GM12878 (cell line): ENCODE data around the gene CCDC88C. TPM values are rescaled to one million over a fixed set of nuclear protein-coding genes. Genes with fewer than 3 reads are reported as not detected.

ENCODE experiments used
- ATAC-seq: fragments of 200-7000 bp; cut with Tn5 transposase; 3 replicates; pipeline ENCODE4 v1.9.1; 2020; ENCODE audit warnings: mild to moderate bottlenecking, moderate library complexity
- BruUV-seq: library from RNA; stranded (reverse); fragments of 400-500 nt; replicated peaks from 2 replicates; lab custom pipeline; 2021; lab: Mats Ljungman, UMichigan
- CTCF ChIA-PET: fragments of 300-600 bp; sonication (Branson Sonifier 250); formaldehyde crosslinking; extraction: SDS; loops from one replicate; lab custom pipeline; 2021; ENCODE audit warnings: inconsistent platforms; lab: Yijun Ruan, JAX
- POLR2A ChIA-PET: fragments of 350-600 bp; formaldehyde crosslinking; extraction: SDS; loops from one replicate; lab custom pipeline; 2021; ENCODE audit warnings: inconsistent platforms; lab: Charles Lee
- RAD21 ChIA-PET: fragments of 300-600 bp; sonication (Branson Sonifier 250); formaldehyde crosslinking; loops from one replicate; lab custom pipeline; 2023; ENCODE audit warnings: antibody characterized with exemption; ENCODE audit not compliant: unreplicated experiment; lab: Charles Lee
- SMC1A ChIA-PET: fragments of 300-600 bp; sonication (Branson Sonifier 250); formaldehyde crosslinking; loops from one replicate; lab custom pipeline; 2023; ENCODE audit not compliant: unreplicated experiment, uncharacterized antibody; lab: Charles Lee
- DNase-seq: peaks from one replicate; pipeline ENCODE4 v3.0.0-alpha.2; 2011; ENCODE audit warnings: low read depth, low spot score
- FAIRE-seq: peaks from 3 replicates; lab custom pipeline; 2011; peaks lifted over from hg19 to GRCh38; lab: Jason Lieb, UNC
- H2AFZ ChIP-seq: 2 replicates; pipeline ENCODE4 v1.6.0; 2011; ENCODE audit warnings: low read depth, low read length, control low read depth; ENCODE audit not compliant: control insufficient read depth
- H3K27ac ChIP-seq: 2 replicates; pipeline ENCODE4 v1.5.1; 2011; ENCODE audit warnings: control low read depth; ENCODE audit not compliant: control insufficient read depth, insufficient read depth
- H3K27me3 ChIP-seq, 2 experiments: replicated peaks in 1 of 2; 2 replicates each; pipeline versions ENCODE4 v1.6.0 to v1.6.1; 2011; ENCODE audit warnings: low read length in 1 of 2; ENCODE audit not compliant: control insufficient read depth in 2 of 2, insufficient read depth in 2 of 2
- H3K36me3 ChIP-seq, 2 experiments: 2 replicates each; pipeline ENCODE4 v1.5.1; 2011; ENCODE audit warnings: low read length in 1 of 2; ENCODE audit not compliant: control insufficient read depth in 2 of 2, insufficient read depth in 2 of 2
- H3K4me1 ChIP-seq: 2 replicates; pipeline ENCODE4 v1.6.1; 2011; ENCODE audit warnings: mild to moderate bottlenecking, low read length, moderate library complexity, mixed read lengths; ENCODE audit not compliant: control insufficient read depth, insufficient read depth
- H3K4me2 ChIP-seq: 2 replicates; pipeline ENCODE4 v1.6.0; 2011; ENCODE audit warnings: control low read depth; ENCODE audit not compliant: control insufficient read depth, insufficient read depth
- H3K4me3 ChIP-seq: fragments of 200-600 bp; sonication (generic); 2 replicates; pipeline ENCODE4 v1.5.1; 2016
- H3K79me2 ChIP-seq: 2 replicates; pipeline ENCODE4 v1.6.0; 2011; ENCODE audit warnings: low read length; ENCODE audit not compliant: control insufficient read depth, insufficient read depth
- H3K9ac ChIP-seq: 2 replicates; pipeline ENCODE4 v1.8.0; 2011; ENCODE audit warnings: low read length, control low read depth, mixed read lengths; ENCODE audit not compliant: control insufficient read depth, insufficient read depth
- H3K9me3 ChIP-seq: replicated peaks from 3 replicates; pipeline ENCODE4 v1.5.1; 2011; ENCODE audit warnings: mild to moderate bottlenecking, low read length; ENCODE audit not compliant: control insufficient read depth, insufficient read depth
- H4K20me1 ChIP-seq: 2 replicates; pipeline ENCODE4 v1.6.0; 2011; ENCODE audit not compliant: control insufficient read depth, insufficient read depth
- DPF2 ChIP-seq: fragments of 450-650 bp; IDR thresholded peaks from 2 replicates; pipeline ENCODE4 v1.6.1; 2017; ENCODE audit warnings: mild to moderate bottlenecking
- EED ChIP-seq: sonication (generic); IDR thresholded peaks from 2 replicates; pipeline ENCODE4 v1.6.1; 2016; ENCODE audit warnings: antibody characterized with exemption, low read depth
- EGR1 ChIP-seq, 2 experiments: IDR thresholded peaks; 1 replicate in 1 of 2; 2 replicates in 1 of 2; pipeline ENCODE4 v1.6.1; 2011 to 2012; ENCODE audit warnings: low read depth in 2 of 2, low read length in 2 of 2, borderline replicate concordance in 1 of 2, mild to moderate bottlenecking in 1 of 2, moderate library complexity in 1 of 2
- HCFC1 ChIP-seq: fragments of 150-350 bp; IDR thresholded peaks from 2 replicates; pipeline ENCODE4 v1.6.1; 2014; ENCODE audit warnings: low read length
- JUND ChIP-seq: IDR thresholded peaks from 2 replicates; pipeline ENCODE4 v1.6.1; 2012; ENCODE audit warnings: low read depth, mild to moderate bottlenecking, low read length, improper control_type of control experiment, moderate library complexity
- NBN ChIP-seq: fragments of 450-650 bp; IDR thresholded peaks from 2 replicates; pipeline ENCODE4 v1.6.1; 2016
- NR2C2 ChIP-seq: IDR thresholded peaks from 2 replicates; pipeline ENCODE4 v1.6.1; 2011; ENCODE audit warnings: borderline replicate concordance, low read depth; ENCODE audit not compliant: control insufficient read depth, insufficient read length
- POLR2A ChIP-seq: IDR thresholded peaks from 2 replicates; pipeline ENCODE4 v1.6.1; 2011; ENCODE audit warnings: low read depth, mild to moderate bottlenecking, low read length
- POLR2AphosphoS5 ChIP-seq: IDR thresholded peaks from 2 replicates; pipeline ENCODE4 v1.6.1; 2011; ENCODE audit warnings: mild to moderate bottlenecking, low read length, inconsistent platforms
- RUNX3 ChIP-seq: IDR thresholded peaks from 2 replicates; pipeline ENCODE4 v1.6.1; 2012; ENCODE audit warnings: low read length, inconsistent platforms
- SRF ChIP-seq, 2 experiments: IDR thresholded peaks; 2 replicates each; pipeline ENCODE4 v1.6.1; 2011; ENCODE audit warnings: low read depth in 2 of 2, low read length in 2 of 2, mild to moderate bottlenecking in 1 of 2, moderate library complexity in 1 of 2
- ZNF217 ChIP-seq: fragments of 450-650 bp; IDR thresholded peaks from 2 replicates; pipeline ENCODE4 v1.6.1; 2017; ENCODE audit warnings: antibody characterized with exemption, mild to moderate bottlenecking
- WGBS: methylation state at CpG from one replicate; pipeline ENCODE4 v1.1.6; 2016; ENCODE audit warnings: low lambda C conversion rate; ENCODE audit not compliant: insufficient replicate concordance, insufficient coverage; ENCODE audit errors: missing lambda C conversion rate; 5-methylcytosine and 5-hydroxymethylcytosine counted together
- in situ Hi-C: fragments of 300-500 bp; cut with MboI; formaldehyde crosslinking; loops from 9 replicates; pipeline ENCODE4 v1.14.3; 2018; ENCODE audit warnings: mixed read lengths
- intact Hi-C: fragments of 100-400 bp; cut with micrococcal nuclease; formaldehyde crosslinking; loops from one replicate; pipeline ENCODE4 v1.14.2; 2022; ENCODE audit not compliant: unreplicated experiment
- polyA plus RNA-seq, 11 experiments: library from polyadenylated mRNA; depleted of rRNA in 4 of 11; unstranded in 6 of 11; stranded (reverse) in 5 of 11; fragments of >200 nt; fragmentation: Nextera tagmentation in 4 of 11; fragmentation: Illumina TruSeq in 1 of 11; extraction: Ambion mirVana in 4 of 11; extraction: Trizol in 1 of 11; gene quantifications; 1 replicate in 1 of 11; 2 replicates in 10 of 11; pipeline versions ENCODE4 v1.2.1 to v1.2.3, GENCODE V29; 2011 to 2016; ENCODE audit warnings: inconsistent platforms in 2 of 11, missing spikeins in 2 of 11, low read depth in 1 of 11
- total RNA-seq, 4 experiments: library from RNA; depleted of rRNA in 3 of 4; stranded (reverse); fragments of >200 nt in 3 of 4; fragmentation: Illumina TruSeq in 1 of 4; extraction: Trizol in 1 of 4; gene quantifications; 2 replicates each; pipeline versions ENCODE4 v1.2.1 to v1.2.3, GENCODE V29; 2013 to 2021
- TF ChIP-seq, protein P1 (sequence below), 3 experiments: IDR thresholded peaks in 2 of 3; conservative IDR thresholded peaks in 1 of 3; 2 replicates each; pipeline ENCODE4 v1.5.1; 2011; ENCODE audit warnings: low read depth in 3 of 3, low read length in 3 of 3, mild to moderate bottlenecking in 3 of 3, control low read depth in 2 of 3, moderate library complexity in 2 of 3, inconsistent platforms in 1 of 3, mixed read lengths in 1 of 3; ENCODE audit not compliant: control insufficient read depth in 2 of 3, insufficient read depth in 1 of 3; ENCODE audit errors: extremely low read depth in 1 of 3

The CCDC88C gene
- total and polyA plus RNA-seq, 10 of the 15 experiments (the other 5 are each of a cell fraction or from before 2014, with no cell fraction given) = 4.0 to 79.6 (median 36.6) TPM

DNA sequence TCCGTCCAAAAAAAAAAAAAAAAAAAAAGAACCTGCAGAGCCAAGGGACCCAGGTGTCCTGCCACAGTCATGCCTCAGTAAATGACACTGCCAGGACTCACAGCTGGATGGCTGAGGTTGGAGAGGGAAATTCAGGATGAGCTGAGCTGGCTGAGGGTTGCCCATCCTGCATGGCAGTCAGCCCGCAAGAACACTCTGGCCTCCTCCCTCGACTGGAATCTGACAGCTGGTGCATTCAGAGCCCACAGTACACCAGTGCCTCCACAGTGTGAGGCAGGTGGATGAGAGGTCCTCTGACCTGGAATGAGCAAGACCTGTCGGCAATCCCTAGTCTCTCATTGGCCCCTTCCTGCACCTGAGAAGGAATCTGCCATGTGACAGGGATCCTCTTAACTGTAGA lies 98.7 kb downstream of the CCDC88C start:
- no peak for ATAC-seq

DNA sequence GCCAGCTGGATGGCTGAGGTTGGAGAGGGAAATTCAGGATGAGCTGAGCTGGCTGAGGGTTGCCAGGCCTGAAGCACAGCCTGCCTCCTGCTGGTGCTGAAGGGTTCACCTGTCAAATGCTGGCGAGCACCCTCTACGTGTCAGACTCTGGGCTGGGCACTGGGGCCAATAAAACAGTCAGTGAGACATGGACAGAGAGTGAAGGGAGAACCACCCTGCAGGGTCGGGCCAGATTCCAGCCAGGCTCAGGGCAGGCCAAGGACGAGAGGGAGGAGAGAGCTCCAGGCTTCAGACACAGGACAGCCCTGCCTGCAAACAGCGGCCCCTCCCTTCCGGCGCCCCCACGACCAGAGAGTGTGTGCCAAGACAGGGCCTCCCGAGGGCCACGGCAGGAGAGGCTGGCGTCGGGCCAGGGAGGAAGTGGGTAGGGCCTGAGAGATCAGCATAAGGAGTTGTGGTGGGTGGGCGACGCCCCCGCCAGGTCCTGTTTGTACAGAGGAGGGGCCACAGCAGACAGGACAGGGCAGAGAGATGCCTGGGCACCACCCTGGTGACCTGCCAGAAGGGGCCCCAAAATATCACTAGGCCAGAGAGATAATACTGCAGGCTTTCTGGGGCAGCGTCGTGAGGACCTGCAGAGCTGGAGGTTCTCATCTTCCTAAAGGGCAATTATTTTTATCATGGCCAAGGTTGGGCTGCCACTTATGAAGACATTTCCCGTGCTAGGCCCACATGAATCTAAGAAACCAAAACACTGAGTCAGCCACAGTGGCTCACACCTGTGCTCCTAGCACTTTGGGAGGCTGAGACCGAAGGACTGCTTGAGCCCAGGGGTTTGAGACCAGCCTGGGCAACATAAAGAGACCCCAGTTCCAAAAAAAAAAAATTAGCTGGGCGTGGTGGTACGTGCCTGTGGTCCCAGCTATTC lies 100.0 kb downstream of the CCDC88C start:
- intact Hi-C loops (no loop called here), in situ Hi-C loops (loop anchor here (5.0 kb wide), 1 partner anchor 105 kb away; no protein-coding TSS in a partner anchor)
- ChIA-PET SMC1A (interaction anchor here (0.7 to 11.1 kb wide), 5 partner anchors 33 to 140 kb away, joined by 3 to 210 read pairs (median 4); partner anchors contain the start of gene CCDC88C), RAD21 (interaction anchor here (1.1 to 2.0 kb wide), 4 partner anchors 97 to 187 kb away, joined by 3 to 8 read pairs (median 6); no protein-coding TSS in a partner anchor), CTCF (interaction anchor here (0.6 to 13.6 kb wide), 4 partner anchors 31 to 899 kb away, joined by 3 to 242 read pairs (median 4); partner anchors contain the start of gene CCDC88C), POLR2A (interaction anchor here (1.5 kb wide), 1 partner anchor 98 kb away, joined by 8 read pairs; no protein-coding TSS in a partner anchor)
- BruUV-seq = no TSS peak
- no peak for FAIRE-seq
- H3K27me3 ChIP-seq = no peaks in the 10 kb centered on the region
- peaks cover 47% of the 10 kb centered on the region for H3K4me1 ChIP-seq
- H2AFZ ChIP-seq = no peak overlapping the region; the same call in 1 of the 2 replicates
- peaks cover 16% of the 10 kb centered on the region for H3K79me2 ChIP-seq
- peak; percentile 22 for ATAC-seq
- no peak overlapping the region for H3K4me3 ChIP-seq
- H3K36me3 ChIP-seq = peaks cover 49 to 63% of the 10 kb centered on the region in 2 experiments
- 28% methylated on average over 21 of the region's 21 CpGs for WGBS
- no peak for DNase-seq
- no peaks in the 10 kb centered on the region for H4K20me1 ChIP-seq
- H3K27ac ChIP-seq = peak overlapping the region; percentile 80
- H3K9me3 ChIP-seq = no peaks in the 10 kb centered on the region
- no peak overlapping the region for H3K9ac ChIP-seq
- peak overlapping the region; percentile 30; the same call in 1 of the 2 replicates for H3K4me2 ChIP-seq
- TF ChIP-seq JUND (no peak), EED (0 out of 2 replicates have a peak, but pooled peaks have one; percentile 26), HCFC1 (no peak), SRF (IDR thresholded peaks at IDR 0.05; ENCODE audit: low read depth in 2 of 2, low read length in 2 of 2) (no peak), DPF2 (0 out of 2 replicates have a peak, but pooled peaks have one; percentile 30), RUNX3 (peak; percentile 29; the same call in 1 of the 2 replicates), NR2C2 (no peak), EGR1 (IDR thresholded peaks at IDR 0.05; ENCODE audit: borderline replicate concordance in 1 of 2, low read depth in 2 of 2, low read length in 2 of 2) (peak in 1 of 2 experiments; percentile 29; a peak in 1 of 3 replicates)
- TF ChIP-seq, protein P1, sequence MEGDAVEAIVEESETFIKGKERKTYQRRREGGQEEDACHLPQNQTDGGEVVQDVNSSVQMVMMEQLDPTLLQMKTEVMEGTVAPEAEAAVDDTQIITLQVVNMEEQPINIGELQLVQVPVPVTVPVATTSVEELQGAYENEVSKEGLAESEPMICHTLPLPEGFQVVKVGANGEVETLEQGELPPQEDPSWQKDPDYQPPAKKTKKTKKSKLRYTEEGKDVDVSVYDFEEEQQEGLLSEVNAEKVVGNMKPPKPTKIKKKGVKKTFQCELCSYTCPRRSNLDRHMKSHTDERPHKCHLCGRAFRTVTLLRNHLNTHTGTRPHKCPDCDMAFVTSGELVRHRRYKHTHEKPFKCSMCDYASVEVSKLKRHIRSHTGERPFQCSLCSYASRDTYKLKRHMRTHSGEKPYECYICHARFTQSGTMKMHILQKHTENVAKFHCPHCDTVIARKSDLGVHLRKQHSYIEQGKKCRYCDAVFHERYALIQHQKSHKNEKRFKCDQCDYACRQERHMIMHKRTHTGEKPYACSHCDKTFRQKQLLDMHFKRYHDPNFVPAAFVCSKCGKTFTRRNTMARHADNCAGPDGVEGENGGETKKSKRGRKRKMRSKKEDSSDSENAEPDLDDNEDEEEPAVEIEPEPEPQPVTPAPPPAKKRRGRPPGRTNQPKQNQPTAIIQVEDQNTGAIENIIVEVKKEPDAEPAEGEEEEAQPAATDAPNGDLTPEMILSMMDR (IDR thresholded peaks at IDR 0.05 in 2 of 3, conservative IDR thresholded peaks at IDR 0.05 in 1 of 3; ENCODE audit: control insufficient read depth in 2 of 3, extremely low read depth in 1 of 3, insufficient read depth in 1 of 3, low read depth in 3 of 3, low read length in 3 of 3) = 0 out of 6 replicates have a peak, but pooled peaks of 1 of the 3 experiments have one; percentile 11

More for the DNA sequence above, 98.7 kb downstream of the CCDC88C start:
- peaks cover 54% of the 10 kb centered on the region in 2 experiments for H3K36me3 ChIP-seq
- SMC1A ChIA-PET = interaction anchor here (0.7 to 11.1 kb wide), 3 partner anchors 90 to 387 kb away, joined by 3 to 210 read pairs (median 4); partner anchors contain the start of gene CCDC88C
- in situ Hi-C loops (loop anchor here (5.0 kb wide), 1 partner anchor 103 kb away; no protein-coding TSS in a partner anchor), intact Hi-C loops (no loop called here)
- H3K4me3 ChIP-seq = no peak overlapping the region
- no peaks in the 10 kb centered on the region for H3K9me3 ChIP-seq
- no peaks in the 10 kb centered on the region for H3K27me3 ChIP-seq
- POLR2A ChIA-PET = interaction anchor here (0.6 to 1.5 kb wide), 3 partner anchors 96 to 1477 kb away, joined by 5 to 8 read pairs (median 6); no protein-coding TSS in a partner anchor
- DNase-seq (no peak), FAIRE-seq (no peak)
- no peak overlapping the region for H2AFZ ChIP-seq
- TF ChIP-seq POLR2AphosphoS5 = no peak
- 0 out of 2 replicates have a peak, but pooled peaks have one; percentile 24 for TF ChIP-seq POLR2A
- no peak for TF ChIP-seq NBN
- TF ChIP-seq ZNF217 = no peak
- no peaks in the 10 kb centered on the region for H4K20me1 ChIP-seq
- CTCF ChIA-PET = interaction anchor here (1.4 to 13.6 kb wide), 2 partner anchors 30 to 101 kb away, joined by 4 to 242 read pairs; partner anchors contain the start of gene CCDC88C
- H3K4me2 ChIP-seq = no peak overlapping the region
- 83% methylated on average over 3 of the region's 4 CpGs for WGBS
- peaks cover 59% of the 10 kb centered on the region for H3K4me1 ChIP-seq
- BruUV-seq = TSS peak; percentile 8
- H3K9ac ChIP-seq = no peak overlapping the region
- H3K79me2 ChIP-seq = peaks cover 21% of the 10 kb centered on the region
- no peak overlapping the region for H3K27ac ChIP-seq
- RAD21 ChIA-PET = interaction anchor here (1.0 to 2.0 kb wide), 3 partner anchors 96 to 311 kb away, joined by 3 to 8 read pairs (median 5); no protein-coding TSS in a partner anchor
